Loucy (cell line): Measurements from ENCODE around the gene FANK1.

ENCODE experiments used
- H2AFZ ChIP-seq: fragments of 200-600 bp; sonication (generic); 2 replicates; pipeline ENCODE4 v1.6.0; 2016; ENCODE audit warnings: antibody characterized with exemption, mild to moderate bottlenecking, low read length, moderate library complexity
- H3F3A ChIP-seq: fragments of 200-600 bp; 2 replicates; pipeline ENCODE4 v1.6.0; 2016; ENCODE audit warnings: antibody characterized with exemption, low read depth, mild to moderate bottlenecking
- H3K27me3 ChIP-seq: fragments of 200-600 bp; sonication (generic); 2 replicates; pipeline ENCODE4 v1.6.1; 2014; ENCODE audit warnings: low read length, mild to moderate bottlenecking; ENCODE audit not compliant: insufficient read depth, poor library complexity, severe bottlenecking
- H3K36me3 ChIP-seq: fragments of 200-600 bp; sonication (generic); 2 replicates; pipeline ENCODE4 v1.6.1; 2016; ENCODE audit warnings: low read length; ENCODE audit not compliant: insufficient read depth
- H3K4me1 ChIP-seq: fragments of 200-600 bp; sonication (generic); 2 replicates; pipeline ENCODE4 v1.5.1; 2014; ENCODE audit warnings: low read length, mild to moderate bottlenecking; ENCODE audit not compliant: insufficient read depth, poor library complexity, severe bottlenecking
- H3K4me2 ChIP-seq: fragments of 200-600 bp; sonication (generic); 2 replicates; pipeline ENCODE4 v1.6.0; 2014; ENCODE audit warnings: antibody characterized with exemption, low read length, low read depth, mild to moderate bottlenecking; ENCODE audit not compliant: poor library complexity, severe bottlenecking
- H3K4me3 ChIP-seq: fragments of 200-600 bp; sonication (generic); 2 replicates; pipeline ENCODE4 v1.5.1; 2014; ENCODE audit warnings: low read length, mild to moderate bottlenecking, mixed read lengths; ENCODE audit not compliant: poor library complexity, severe bottlenecking
- H3K79me2 ChIP-seq: fragments of 200-600 bp; sonication (generic); 2 replicates; pipeline ENCODE4 v1.6.1; 2014; ENCODE audit warnings: low read length; ENCODE audit not compliant: insufficient read depth
- H3K9ac ChIP-seq: fragments of 200-600 bp; sonication (generic); 2 replicates; pipeline ENCODE4 v1.6.0; 2014; ENCODE audit warnings: mild to moderate bottlenecking, low read depth, low read length, moderate library complexity; ENCODE audit not compliant: poor library complexity, severe bottlenecking
- H3K9me2 ChIP-seq: fragments of 200-600 bp; sonication (generic); replicated peaks from 2 replicates; pipeline ENCODE4 v1.6.1; 2016; ENCODE audit warnings: low read depth, low read length, mixed read lengths
- H3K9me3 ChIP-seq: fragments of 200-600 bp; sonication (generic); 2 replicates; pipeline ENCODE4 v1.6.1; 2014; ENCODE audit warnings: mild to moderate bottlenecking, antibody characterized with exemption, low read length, low read depth; ENCODE audit not compliant: insufficient read depth
- H4K20me1 ChIP-seq: fragments of 200-600 bp; sonication (generic); 2 replicates; pipeline ENCODE4 v1.6.0; 2014; ENCODE audit warnings: antibody characterized with exemption, low read length, mild to moderate bottlenecking; ENCODE audit not compliant: insufficient read depth, poor library complexity, severe bottlenecking
- EZH2phosphoT487 ChIP-seq: fragments of 200-600 bp; IDR thresholded peaks from 2 replicates; pipeline ENCODE4 v1.6.1; 2018; ENCODE audit warnings: antibody characterized with exemption, mild to moderate bottlenecking, moderate library complexity, borderline replicate concordance
- TF ChIP-seq, protein P1 (sequence below): fragments of 200-600 bp; sonication (generic); conservative IDR thresholded peaks from 2 replicates; pipeline ENCODE4 v1.5.1; 2014; ENCODE audit warnings: mild to moderate bottlenecking, antibody characterized with exemption, low read length

The FANK1 gene

DNA sequence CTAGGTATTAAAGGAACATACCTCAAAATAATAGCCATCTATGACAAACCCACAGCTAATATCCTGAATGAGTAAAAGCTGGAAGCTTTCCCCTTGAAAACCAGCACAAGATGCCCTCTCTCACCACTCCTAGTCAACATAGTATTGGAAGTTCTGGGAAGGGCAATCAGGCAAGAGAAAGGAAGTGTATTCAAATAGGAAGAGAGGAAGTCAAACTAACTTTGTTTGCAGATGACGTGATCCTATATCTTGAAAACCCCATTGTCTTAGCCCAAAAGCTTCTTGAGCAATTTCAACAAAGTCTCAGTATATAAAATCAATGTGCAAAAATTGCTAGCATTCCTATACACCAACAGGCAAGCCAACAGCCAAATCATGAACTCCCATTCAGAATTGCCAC lies 131.3 kb downstream of the FANK1 start:
- no peaks in the 10 kb centered on the region for H3K4me1 ChIP-seq
- H3K9me2 ChIP-seq = no peaks in the 10 kb centered on the region
- H3K27me3 ChIP-seq = no peaks in the 10 kb centered on the region
- H3K9ac ChIP-seq = no peak overlapping the region
- TF ChIP-seq, protein P1, sequence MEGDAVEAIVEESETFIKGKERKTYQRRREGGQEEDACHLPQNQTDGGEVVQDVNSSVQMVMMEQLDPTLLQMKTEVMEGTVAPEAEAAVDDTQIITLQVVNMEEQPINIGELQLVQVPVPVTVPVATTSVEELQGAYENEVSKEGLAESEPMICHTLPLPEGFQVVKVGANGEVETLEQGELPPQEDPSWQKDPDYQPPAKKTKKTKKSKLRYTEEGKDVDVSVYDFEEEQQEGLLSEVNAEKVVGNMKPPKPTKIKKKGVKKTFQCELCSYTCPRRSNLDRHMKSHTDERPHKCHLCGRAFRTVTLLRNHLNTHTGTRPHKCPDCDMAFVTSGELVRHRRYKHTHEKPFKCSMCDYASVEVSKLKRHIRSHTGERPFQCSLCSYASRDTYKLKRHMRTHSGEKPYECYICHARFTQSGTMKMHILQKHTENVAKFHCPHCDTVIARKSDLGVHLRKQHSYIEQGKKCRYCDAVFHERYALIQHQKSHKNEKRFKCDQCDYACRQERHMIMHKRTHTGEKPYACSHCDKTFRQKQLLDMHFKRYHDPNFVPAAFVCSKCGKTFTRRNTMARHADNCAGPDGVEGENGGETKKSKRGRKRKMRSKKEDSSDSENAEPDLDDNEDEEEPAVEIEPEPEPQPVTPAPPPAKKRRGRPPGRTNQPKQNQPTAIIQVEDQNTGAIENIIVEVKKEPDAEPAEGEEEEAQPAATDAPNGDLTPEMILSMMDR = no peak
- no peak overlapping the region for H3K4me3 ChIP-seq
- no peaks in the 10 kb centered on the region for H3K36me3 ChIP-seq
- H4K20me1 ChIP-seq = no peaks in the 10 kb centered on the region
- no peaks in the 10 kb centered on the region for H3K79me2 ChIP-seq
- no peak overlapping the region for H3K4me2 ChIP-seq
- no peaks in the 10 kb centered on the region for H3F3A ChIP-seq
- no peaks in the 10 kb centered on the region; the same call in 1 of the 2 replicates for H3K9me3 ChIP-seq
- no peak overlapping the region for H2AFZ ChIP-seq

GRCh38 chr10:126029999-126030398 lies 133.6 kb downstream of the FANK1 start:
- no peaks in the 10 kb centered on the region for H3K27me3 ChIP-seq
- H2AFZ ChIP-seq = no peak overlapping the region
- no peaks in the 10 kb centered on the region; the same call in 1 of the 2 replicates for H3K9me3 ChIP-seq
- no peaks in the 10 kb centered on the region for H3F3A ChIP-seq
- H3K4me2 ChIP-seq = no peak overlapping the region
- H4K20me1 ChIP-seq = no peaks in the 10 kb centered on the region
- no peaks in the 10 kb centered on the region for H3K4me1 ChIP-seq
- no peak overlapping the region for H3K9ac ChIP-seq
- no peak overlapping the region for H3K4me3 ChIP-seq
- TF ChIP-seq, protein P1 = no peak
- no peak for TF ChIP-seq EZH2phosphoT487
- no peaks in the 10 kb centered on the region for H3K79me2 ChIP-seq
- H3K36me3 ChIP-seq = no peaks in the 10 kb centered on the region
- no peaks in the 10 kb centered on the region for H3K9me2 ChIP-seq

DNA sequence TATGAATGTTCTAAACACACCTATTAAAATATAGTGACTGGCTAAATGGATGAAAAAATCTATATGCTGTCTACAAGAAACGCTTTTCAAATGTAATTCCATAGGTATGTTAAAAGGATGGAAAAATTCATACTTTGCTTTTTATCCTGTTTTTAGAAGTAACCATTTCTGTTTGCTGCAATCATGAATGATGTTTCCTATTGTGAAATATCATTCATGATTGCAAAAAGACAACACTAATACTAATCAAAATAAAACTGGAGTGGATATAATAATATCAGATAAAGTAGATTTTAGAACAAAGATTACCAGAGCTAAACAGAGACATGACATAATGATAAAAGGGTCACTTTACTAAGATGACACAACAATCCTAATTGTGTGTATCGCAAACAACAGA lies 138.2 kb downstream of the FANK1 start:
- no peak for TF ChIP-seq EZH2phosphoT487
- TF ChIP-seq, protein P1 = no peak
- no peaks in the 10 kb centered on the region for H3F3A ChIP-seq
- no peak overlapping the region for H3K4me2 ChIP-seq
- H3K9me3 ChIP-seq = peaks cover 2% of the 10 kb centered on the region; the same call in 1 of the 2 replicates
- no peak overlapping the region for H3K4me3 ChIP-seq
- no peak overlapping the region for H2AFZ ChIP-seq
- H3K9me2 ChIP-seq = no peaks in the 10 kb centered on the region
- H3K36me3 ChIP-seq = no peaks in the 10 kb centered on the region
- H3K4me1 ChIP-seq = no peaks in the 10 kb centered on the region
- no peak overlapping the region for H3K9ac ChIP-seq
- no peaks in the 10 kb centered on the region for H3K27me3 ChIP-seq
- no peaks in the 10 kb centered on the region for H4K20me1 ChIP-seq
- no peaks in the 10 kb centered on the region for H3K79me2 ChIP-seq
